HepG2 (cell line): Measurements from ENCODE around the gene DAD1. TPM values are rescaled to one million over a fixed set of nuclear protein-coding genes. Genes with fewer than 3 reads are reported as not detected.

Experiments
- BATF2 ChIP-seq: sonication (generic); formaldehyde crosslinking; IDR thresholded peaks from 2 replicates; pipeline ENCODE4 v1.8.0; 2022; ENCODE audit warnings: mild to moderate bottlenecking, missing genetic modification reagents, moderate library complexity
- GTF2F1 ChIP-seq: fragments of 150-350 bp; IDR thresholded peaks from 2 replicates; pipeline ENCODE4 v1.6.1; 2014; ENCODE audit warnings: low read length
- HDAC2 ChIP-seq: sonication (generic); formaldehyde crosslinking; IDR thresholded peaks from 2 replicates; pipeline ENCODE4 v1.4.0; 2020; ENCODE audit warnings: missing genetic modification reagents
- HOMEZ ChIP-seq: IDR thresholded peaks from 2 replicates; pipeline ENCODE4 v1.6.1; 2016; ENCODE audit warnings: low read depth
- KMT2A ChIP-seq: sonication (generic); formaldehyde crosslinking; IDR thresholded peaks from 2 replicates; pipeline ENCODE4 v1.4.0; 2020; ENCODE audit warnings: missing genetic modification reagents
- LBX2 ChIP-seq: sonication (generic); formaldehyde crosslinking; IDR thresholded peaks from 2 replicates; pipeline ENCODE4 v1.5.0; 2020; ENCODE audit warnings: missing genetic modification reagents, mild to moderate bottlenecking, borderline replicate concordance
- NCOA1 ChIP-seq: sonication (generic); formaldehyde crosslinking; IDR thresholded peaks from 2 replicates; pipeline ENCODE4 v1.9.0; 2021; ENCODE audit warnings: missing genetic modification reagents
- SALL2 ChIP-seq: sonication (generic); formaldehyde crosslinking; IDR thresholded peaks from 2 replicates; pipeline ENCODE4 v1.8.1; 2023; ENCODE audit warnings: mild to moderate bottlenecking, missing genetic modification reagents, inconsistent platforms
- SKI ChIP-seq: fragments of 450-650 bp; IDR thresholded peaks from one replicate; pipeline ENCODE4 v1.6.1; 2018; ENCODE audit warnings: mild to moderate bottlenecking; ENCODE audit not compliant: partially characterized antibody
- SMC3 ChIP-seq: IDR thresholded peaks from 2 replicates; pipeline ENCODE4 v1.6.1; 2011; ENCODE audit warnings: low read length, improper control_type of control experiment
- TBP ChIP-seq: sonication (generic); formaldehyde crosslinking; IDR thresholded peaks from 2 replicates; pipeline ENCODE4 v1.5.0; 2020; ENCODE audit warnings: missing genetic modification reagents
- TCF12 ChIP-seq, 2 experiments: fragments of 450-650 bp in 1 of 2; sonication (generic) in 1 of 2; formaldehyde crosslinking in 1 of 2; IDR thresholded peaks; 2 replicates each; pipeline versions ENCODE4 v1.6.1 to v1.8.0; 2017 to 2022; ENCODE audit warnings: antibody characterized with exemption in 1 of 2, mild to moderate bottlenecking in 1 of 2, missing genetic modification reagents in 1 of 2, moderate library complexity in 1 of 2
- USF2 ChIP-seq, 2 experiments: sonication (generic) in 1 of 2; formaldehyde crosslinking in 1 of 2; IDR thresholded peaks; 2 replicates each; pipeline versions ENCODE4 v1.5.1 to v1.6.1; 2011 to 2020; ENCODE audit warnings: borderline replicate concordance in 1 of 2, low read depth in 1 of 2, low read length in 1 of 2, mild to moderate bottlenecking in 1 of 2, missing genetic modification reagents in 1 of 2, moderate library complexity in 1 of 2
- ZFP90 ChIP-seq: sonication (generic); formaldehyde crosslinking; IDR thresholded peaks from 2 replicates; pipeline ENCODE4 v1.8.0; 2022; ENCODE audit warnings: missing genetic modification reagents, mild to moderate bottlenecking, inconsistent platforms, borderline replicate concordance
- ZMYM4 ChIP-seq: sonication (generic); formaldehyde crosslinking; IDR thresholded peaks from 2 replicates; pipeline ENCODE4 v1.8.1; 2023; ENCODE audit warnings: mild to moderate bottlenecking, missing genetic modification reagents
- ZNF317 ChIP-seq: sonication (generic); formaldehyde crosslinking; IDR thresholded peaks from 2 replicates; pipeline ENCODE4 v1.5.0; 2020; ENCODE audit warnings: mild to moderate bottlenecking, missing genetic modification reagents
- ZNF501 ChIP-seq: sonication (generic); formaldehyde crosslinking; IDR thresholded peaks from 2 replicates; pipeline ENCODE4 v1.5.1; 2020; ENCODE audit warnings: mild to moderate bottlenecking, moderate library complexity, missing genetic modification reagents
- ZNF639 ChIP-seq: conservative IDR thresholded peaks from 2 replicates; pipeline ENCODE4 v1.6.1; 2018; ENCODE audit warnings: missing genetic modification reagents
- polyA plus RNA-seq, 8 experiments: library from polyadenylated mRNA; depleted of rRNA in 3 of 8; stranded (reverse) in 7 of 8; unstranded in 1 of 8; fragments of >200 nt; fragmentation: Illumina TruSeq in 4 of 8; extraction: Trizol in 4 of 8; gene quantifications; 2 replicates each; pipeline versions ENCODE4 v1.2.1 to v1.2.3, GENCODE V29; 2011 to 2016; ENCODE audit warnings: low read depth in 4 of 8, missing spikeins in 1 of 8, mixed read lengths in 1 of 8; ENCODE audit not compliant: insufficient read depth in 1 of 8
- total RNA-seq, 5 experiments: library from RNA; depleted of rRNA; stranded (reverse); fragments of >200 nt; fragmentation: Illumina TruSeq; extraction: Trizol; gene quantifications; 2 replicates each; pipeline ENCODE4 v1.2.3, GENCODE V29; 2016; ENCODE audit warnings: low read depth in 1 of 5
- TF ChIP-seq, protein P1 (sequence below): sonication (generic); formaldehyde crosslinking; IDR thresholded peaks from 2 replicates; pipeline ENCODE4 v1.4.0; 2020; ENCODE audit warnings: missing genetic modification reagents

DAD1 gene
- total and polyA plus RNA-seq, 2 of the 13 experiments (the other 11 are each of a cell fraction or from before 2014, with no cell fraction given), result 558 to 626 TPM

DNA sequence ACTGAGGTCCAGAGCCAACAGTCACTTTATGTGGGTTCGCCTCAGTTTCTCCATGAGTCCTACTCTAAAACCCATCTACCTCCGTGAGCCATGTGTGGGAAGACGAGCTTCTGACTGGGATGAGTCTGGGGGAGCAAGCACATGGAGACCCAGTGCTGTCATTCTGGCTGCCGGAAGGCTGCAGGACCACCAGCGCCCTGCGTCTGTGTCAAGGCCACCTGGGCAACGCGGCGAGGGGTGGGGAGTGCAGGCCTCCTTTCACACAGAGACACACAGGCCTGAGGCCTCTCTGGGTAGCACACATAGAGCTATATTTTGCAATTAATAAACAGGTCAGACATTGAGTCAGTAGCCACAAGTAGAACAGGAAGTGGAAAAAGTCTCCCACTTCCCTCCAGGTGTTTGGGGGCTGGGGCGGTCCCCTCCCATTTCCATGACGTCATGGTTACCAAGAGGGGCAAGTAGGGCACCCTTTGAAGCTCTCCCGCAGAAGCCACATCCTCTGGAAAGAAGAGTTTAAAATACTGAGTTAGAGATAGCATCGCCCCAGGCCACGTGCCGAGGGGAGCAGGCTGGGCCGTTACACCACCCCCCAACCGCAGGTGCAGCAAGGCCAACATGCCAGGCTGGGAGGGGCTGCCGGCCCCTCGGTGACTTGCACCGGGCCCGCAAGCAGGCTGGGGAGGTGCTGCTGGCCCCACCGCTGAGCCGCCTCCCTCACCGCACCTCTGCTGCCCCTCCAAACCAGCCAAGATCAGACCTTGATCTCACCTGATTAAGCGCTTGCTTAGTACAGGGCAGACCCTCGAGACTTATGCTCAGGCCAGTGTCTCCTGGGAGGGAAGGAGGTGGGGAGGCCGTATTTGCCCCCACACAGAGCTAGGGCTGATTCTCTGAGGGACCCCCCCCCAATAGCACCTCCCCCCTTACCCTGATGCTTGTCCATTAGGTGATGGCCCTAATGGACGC lies 32.7 kb downstream of the DAD1 start (continued):
- TF ChIP-seq USF2 (IDR thresholded peaks at IDR 0.05; ENCODE audit: low read depth, low read length) (no peak), USF2 (CRISPR knock-in tag; IDR thresholded peaks at IDR 0.05; ENCODE audit: borderline replicate concordance) (0 out of 2 replicates have a peak, but pooled peaks have one; percentile 18), TCF12 (IDR thresholded peaks at IDR 0.05) (no peak), TCF12 (CRISPR knock-in tag; IDR thresholded peaks at IDR 0.05) (0 out of 2 replicates have a peak, but pooled peaks have one; percentile 24), TBP (no peak), NCOA1 (no peak), KMT2A (CRISPR knock-in tag) (no peak), ZFP90 (CRISPR knock-in tag) (peak; percentile 83; the same call in 1 of the 2 replicates), GTF2F1 (no peak), HDAC2 (CRISPR knock-in tag) (no peak), BATF2 (CRISPR knock-in tag) (peak; percentile 40; the same call in 1 of the 2 replicates), LBX2 (CRISPR knock-in tag) (no peak), SMC3 (no peak), SKI (no peak), ZNF501 (CRISPR knock-in tag) (no peak), SALL2 (CRISPR knock-in tag) (0 out of 2 replicates have a peak, but pooled peaks have one; percentile 31), ZMYM4 (CRISPR knock-in tag) (no peak), ZNF639 (no peak), HOMEZ (CRISPR knock-in tag) (no peak), ZNF317 (CRISPR knock-in tag) (no peak)
- TF ChIP-seq, protein P1, sequence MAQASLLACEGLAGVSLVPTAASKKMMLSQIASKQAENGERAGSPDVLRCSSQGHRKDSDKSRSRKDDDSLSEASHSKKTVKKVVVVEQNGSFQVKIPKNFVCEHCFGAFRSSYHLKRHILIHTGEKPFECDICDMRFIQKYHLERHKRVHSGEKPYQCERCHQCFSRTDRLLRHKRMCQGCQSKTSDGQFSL (CRISPR knock-in tag), result 0 out of 2 replicates have a peak, but pooled peaks have one; percentile 10
